Panc1 (cell line): ENCODE results near the gene GPR83.

ENCODE experiments used
- TF ChIP-seq, protein P1 (sequence below), 2 experiments: IDR thresholded peaks; 2 replicates each; pipeline ENCODE4 v1.6.1; 2011 to 2012; ENCODE audit warnings: low read depth in 2 of 2, control low read depth in 1 of 2, low read length in 1 of 2, mild to moderate bottlenecking in 1 of 2, moderate library complexity in 1 of 2; ENCODE audit not compliant: insufficient read depth in 1 of 2
- TF ChIP-seq, protein P2 (sequence below): fragments of 450-650 bp; IDR thresholded peaks from 2 replicates; pipeline ENCODE4 v1.5.1; 2017; ENCODE audit warnings: mild to moderate bottlenecking

DNA sequence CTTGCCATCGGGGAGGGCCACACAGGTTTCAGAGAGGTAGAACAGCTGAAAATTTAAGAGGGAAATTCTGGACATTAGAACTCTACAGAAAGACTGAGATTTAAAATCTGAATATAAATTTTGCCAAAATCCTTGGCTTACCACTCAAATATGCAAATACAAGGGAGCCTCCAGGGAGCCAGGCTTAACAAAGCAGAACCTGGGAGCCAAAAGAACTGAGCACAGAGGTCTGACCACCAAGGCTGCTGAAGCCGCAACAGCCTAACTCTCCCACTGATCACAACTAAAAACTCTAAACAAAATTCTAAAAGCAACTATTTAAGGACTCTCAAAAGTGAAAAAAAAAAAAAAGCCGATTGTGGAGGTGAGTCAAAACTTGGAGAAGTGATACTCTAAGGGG lies 62.6 kb downstream of the GPR83 start:
- TF ChIP-seq, protein P1, sequence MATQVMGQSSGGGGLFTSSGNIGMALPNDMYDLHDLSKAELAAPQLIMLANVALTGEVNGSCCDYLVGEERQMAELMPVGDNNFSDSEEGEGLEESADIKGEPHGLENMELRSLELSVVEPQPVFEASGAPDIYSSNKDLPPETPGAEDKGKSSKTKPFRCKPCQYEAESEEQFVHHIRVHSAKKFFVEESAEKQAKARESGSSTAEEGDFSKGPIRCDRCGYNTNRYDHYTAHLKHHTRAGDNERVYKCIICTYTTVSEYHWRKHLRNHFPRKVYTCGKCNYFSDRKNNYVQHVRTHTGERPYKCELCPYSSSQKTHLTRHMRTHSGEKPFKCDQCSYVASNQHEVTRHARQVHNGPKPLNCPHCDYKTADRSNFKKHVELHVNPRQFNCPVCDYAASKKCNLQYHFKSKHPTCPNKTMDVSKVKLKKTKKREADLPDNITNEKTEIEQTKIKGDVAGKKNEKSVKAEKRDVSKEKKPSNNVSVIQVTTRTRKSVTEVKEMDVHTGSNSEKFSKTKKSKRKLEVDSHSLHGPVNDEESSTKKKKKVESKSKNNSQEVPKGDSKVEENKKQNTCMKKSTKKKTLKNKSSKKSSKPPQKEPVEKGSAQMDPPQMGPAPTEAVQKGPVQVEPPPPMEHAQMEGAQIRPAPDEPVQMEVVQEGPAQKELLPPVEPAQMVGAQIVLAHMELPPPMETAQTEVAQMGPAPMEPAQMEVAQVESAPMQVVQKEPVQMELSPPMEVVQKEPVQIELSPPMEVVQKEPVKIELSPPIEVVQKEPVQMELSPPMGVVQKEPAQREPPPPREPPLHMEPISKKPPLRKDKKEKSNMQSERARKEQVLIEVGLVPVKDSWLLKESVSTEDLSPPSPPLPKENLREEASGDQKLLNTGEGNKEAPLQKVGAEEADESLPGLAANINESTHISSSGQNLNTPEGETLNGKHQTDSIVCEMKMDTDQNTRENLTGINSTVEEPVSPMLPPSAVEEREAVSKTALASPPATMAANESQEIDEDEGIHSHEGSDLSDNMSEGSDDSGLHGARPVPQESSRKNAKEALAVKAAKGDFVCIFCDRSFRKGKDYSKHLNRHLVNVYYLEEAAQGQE (IDR thresholded peaks at IDR 0.05; ENCODE audit: insufficient read depth in 1 of 2, low read depth in 2 of 2, low read length in 1 of 2): no peak
- TF ChIP-seq, protein P2, sequence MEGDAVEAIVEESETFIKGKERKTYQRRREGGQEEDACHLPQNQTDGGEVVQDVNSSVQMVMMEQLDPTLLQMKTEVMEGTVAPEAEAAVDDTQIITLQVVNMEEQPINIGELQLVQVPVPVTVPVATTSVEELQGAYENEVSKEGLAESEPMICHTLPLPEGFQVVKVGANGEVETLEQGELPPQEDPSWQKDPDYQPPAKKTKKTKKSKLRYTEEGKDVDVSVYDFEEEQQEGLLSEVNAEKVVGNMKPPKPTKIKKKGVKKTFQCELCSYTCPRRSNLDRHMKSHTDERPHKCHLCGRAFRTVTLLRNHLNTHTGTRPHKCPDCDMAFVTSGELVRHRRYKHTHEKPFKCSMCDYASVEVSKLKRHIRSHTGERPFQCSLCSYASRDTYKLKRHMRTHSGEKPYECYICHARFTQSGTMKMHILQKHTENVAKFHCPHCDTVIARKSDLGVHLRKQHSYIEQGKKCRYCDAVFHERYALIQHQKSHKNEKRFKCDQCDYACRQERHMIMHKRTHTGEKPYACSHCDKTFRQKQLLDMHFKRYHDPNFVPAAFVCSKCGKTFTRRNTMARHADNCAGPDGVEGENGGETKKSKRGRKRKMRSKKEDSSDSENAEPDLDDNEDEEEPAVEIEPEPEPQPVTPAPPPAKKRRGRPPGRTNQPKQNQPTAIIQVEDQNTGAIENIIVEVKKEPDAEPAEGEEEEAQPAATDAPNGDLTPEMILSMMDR: no peak
